MCF 10A (cell line): Measurements from ENCODE around the gene PDGFC. TPM values are rescaled to one million over a fixed set of nuclear protein-coding genes. Genes with fewer than 3 reads are reported as not detected.

Source experiments
- BruUV-seq: library from RNA; stranded (reverse); fragments of 400-500 nt; replicated peaks from 2 replicates; lab custom pipeline; 2021; lab: Mats Ljungman, UMichigan
- CTCF ChIA-PET: fragments of 300-600 bp; sonication (Branson Sonifier 250); formaldehyde crosslinking; extraction: SDS; loops from one replicate; lab custom pipeline; 2021; ENCODE audit warnings: antibody characterized with exemption, inconsistent platforms; lab: Yijun Ruan, JAX
- POLR2A ChIA-PET: fragments of 300-600, 350-650 bp; sonication (Branson Sonifier 250); formaldehyde crosslinking; extraction: SDS; loops from one replicate; lab custom pipeline; 2020; ENCODE audit warnings: antibody characterized with exemption, inconsistent platforms; lab: Yijun Ruan, JAX
- DNase-seq: peaks from one replicate; pipeline ENCODE4 v3.0.0-alpha.2; 2018; ENCODE audit not compliant: unreplicated experiment
- H3K27ac Mint-ChIP-seq: one replicate; pipeline ENCODE4 v1.8.0; 2022; ENCODE audit warnings: mild to moderate bottlenecking, low read depth, mixed read lengths; ENCODE audit not compliant: unreplicated experiment
- H3K27me3 Mint-ChIP-seq: one replicate; pipeline ENCODE4 v1.8.0; 2022; ENCODE audit warnings: mixed read lengths; ENCODE audit not compliant: insufficient read depth, unreplicated experiment
- H3K36me3 Mint-ChIP-seq: one replicate; pipeline ENCODE4 v1.8.0; 2022; ENCODE audit warnings: mild to moderate bottlenecking, moderate library complexity, mixed read lengths; ENCODE audit not compliant: insufficient read depth, unreplicated experiment
- H3K4me1 Mint-ChIP-seq: one replicate; pipeline ENCODE4 v1.8.0; 2022; ENCODE audit warnings: mixed read lengths; ENCODE audit not compliant: insufficient read depth, unreplicated experiment
- H3K4me3 Mint-ChIP-seq: one replicate; pipeline ENCODE4 v1.8.0; 2022; ENCODE audit warnings: mild to moderate bottlenecking, moderate library complexity, mixed read lengths; ENCODE audit not compliant: unreplicated experiment
- H3K9me3 Mint-ChIP-seq: one replicate; pipeline ENCODE4 v1.8.0; 2022; ENCODE audit warnings: mixed read lengths; ENCODE audit not compliant: unreplicated experiment
- intact Hi-C: fragments of 100-400 bp; cut with micrococcal nuclease; formaldehyde crosslinking; loops from 2 replicates; pipeline ENCODE4 v1.14.1; 2022
- total RNA-seq: library from RNA; stranded (reverse); gene quantifications from 2 replicates; pipeline ENCODE4 v1.2.3, GENCODE V29; 2022
- TF ChIP-seq, protein P1 (sequence below): fragments of 200-600 bp; IDR thresholded peaks from one replicate; pipeline ENCODE4 v1.8.0; 2022; ENCODE audit warnings: antibody characterized with exemption, mild to moderate bottlenecking; ENCODE audit not compliant: unreplicated experiment

The PDGFC gene
- total RNA-seq, 1 experiment from 2014 or later, result 74.8 TPM

DNA sequence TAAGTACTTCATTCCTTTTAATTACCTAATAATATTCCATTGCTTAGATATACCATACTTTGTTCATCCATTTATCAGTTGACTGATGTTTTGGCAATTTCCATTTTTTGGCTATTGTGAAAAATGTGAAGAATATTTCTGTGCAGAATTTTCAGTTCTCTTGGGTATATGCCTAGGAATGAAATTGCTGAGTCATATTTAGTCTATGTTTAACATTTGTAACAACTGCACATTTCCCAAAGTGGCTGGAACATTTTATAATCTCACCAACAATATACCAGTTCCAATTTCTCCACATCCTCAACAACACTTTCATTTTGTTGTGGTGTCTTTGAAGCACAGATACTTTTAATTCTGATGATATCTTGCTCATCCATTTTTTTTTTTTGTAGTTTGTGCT, 215.5 kb downstream of the PDGFC start:
- DNase-seq, result no peak
- Mint-ChIP-seq H3K36me3 (peaks cover 16% of the 10 kb centered on the region), H3K27me3 (no peaks in the 10 kb centered on the region), H3K4me1 (peaks cover 10% of the 10 kb centered on the region), H3K27ac (no peak overlapping the region), H3K4me3 (no peak overlapping the region), H3K9me3 (peaks cover 9% of the 10 kb centered on the region)
- TF ChIP-seq, protein P1, sequence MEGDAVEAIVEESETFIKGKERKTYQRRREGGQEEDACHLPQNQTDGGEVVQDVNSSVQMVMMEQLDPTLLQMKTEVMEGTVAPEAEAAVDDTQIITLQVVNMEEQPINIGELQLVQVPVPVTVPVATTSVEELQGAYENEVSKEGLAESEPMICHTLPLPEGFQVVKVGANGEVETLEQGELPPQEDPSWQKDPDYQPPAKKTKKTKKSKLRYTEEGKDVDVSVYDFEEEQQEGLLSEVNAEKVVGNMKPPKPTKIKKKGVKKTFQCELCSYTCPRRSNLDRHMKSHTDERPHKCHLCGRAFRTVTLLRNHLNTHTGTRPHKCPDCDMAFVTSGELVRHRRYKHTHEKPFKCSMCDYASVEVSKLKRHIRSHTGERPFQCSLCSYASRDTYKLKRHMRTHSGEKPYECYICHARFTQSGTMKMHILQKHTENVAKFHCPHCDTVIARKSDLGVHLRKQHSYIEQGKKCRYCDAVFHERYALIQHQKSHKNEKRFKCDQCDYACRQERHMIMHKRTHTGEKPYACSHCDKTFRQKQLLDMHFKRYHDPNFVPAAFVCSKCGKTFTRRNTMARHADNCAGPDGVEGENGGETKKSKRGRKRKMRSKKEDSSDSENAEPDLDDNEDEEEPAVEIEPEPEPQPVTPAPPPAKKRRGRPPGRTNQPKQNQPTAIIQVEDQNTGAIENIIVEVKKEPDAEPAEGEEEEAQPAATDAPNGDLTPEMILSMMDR, result no peak
- ChIA-PET CTCF (no interaction called here), POLR2A (no interaction called here)
- intact Hi-C loops, result no loop called here
- BruUV-seq, result no TSS peak

- H3K9me3 Mint-ChIP-seq, result peaks cover 9% of the 10 kb centered on the region
- intact Hi-C loops, result no loop called here
- ChIA-PET CTCF (interaction anchor here (0.6 kb wide), 1 partner anchor 281 kb away, joined by 3 read pairs; no protein-coding TSS in a partner anchor), POLR2A (interaction anchor here (0.7 kb wide), 1 partner anchor 13 kb away, joined by 3 read pairs; no protein-coding TSS in a partner anchor)
- H3K27ac Mint-ChIP-seq, result peak overlapping the region; percentile 68
- no peaks in the 10 kb centered on the region for H3K27me3 Mint-ChIP-seq
- TF ChIP-seq, protein P1, result no peak
- H3K4me1 Mint-ChIP-seq, result peaks cover 18% of the 10 kb centered on the region
- H3K4me3 Mint-ChIP-seq, result no peak overlapping the region
- DNase-seq, result no peak
- H3K36me3 Mint-ChIP-seq, result peaks cover 7% of the 10 kb centered on the region
- no TSS peak for BruUV-seq
These were observed 216.6 kb downstream of the PDGFC start for GRCh38 chr4:156754832-156755570.

- Mint-ChIP-seq H3K27me3 (no peaks in the 10 kb centered on the region), H3K27ac (peak overlapping the region; percentile 46), H3K4me3 (no peak overlapping the region), H3K4me1 (peaks cover 18% of the 10 kb centered on the region), H3K9me3 (no peaks in the 10 kb centered on the region), H3K36me3 (peaks cover 7% of the 10 kb centered on the region)
- ChIA-PET CTCF (no interaction called here), POLR2A (interaction anchor here (1.2 to 1.8 kb wide), 3 partner anchors 9 to 217 kb away, joined by 3 to 6 read pairs (median 4); no protein-coding TSS in a partner anchor)
- intact Hi-C loops, result no loop called here
- BruUV-seq, result no TSS peak
- DNase-seq, result peak; percentile 30
- TF ChIP-seq, protein P1, result no peak
These were observed 220.1 kb downstream of the PDGFC start for GRCh38 chr4:156751486-156751885.
